Mesothelial cell of epicardium (in vitro differentiated cells): ENCODE results near the gene CSNK1D. TPM values are rescaled to one million over a fixed set of nuclear protein-coding genes. Genes with fewer than 3 reads are reported as not detected.
"Not testable (repeated sequence)": the region's sequence is repeated elsewhere in the genome, so short reads cannot be mapped to it uniquely, and the experiment has no call there.

Experiments used
- DNase-seq, 2 experiments: peaks; one replicate each; pipeline ENCODE4 v3.0.0; 2021; ENCODE audit warnings: low spot score in 2 of 2; ENCODE audit not compliant: unreplicated experiment in 2 of 2
- H3K27ac Mint-ChIP-seq: 2 replicates; pipeline ENCODE4 v1.8.0; 2021; ENCODE audit warnings: mixed read lengths
- H3K27me3 Mint-ChIP-seq: 2 replicates; pipeline ENCODE4 v1.8.0; 2021; ENCODE audit warnings: low read depth, mixed read lengths
- H3K36me3 Mint-ChIP-seq: 2 replicates; pipeline ENCODE4 v1.8.0; 2021; ENCODE audit warnings: mixed read lengths
- H3K4me1 Mint-ChIP-seq: 2 replicates; pipeline ENCODE4 v1.8.0; 2021; ENCODE audit warnings: mixed read lengths
- H3K4me3 Mint-ChIP-seq: 2 replicates; pipeline ENCODE4 v1.8.0; 2021; ENCODE audit warnings: mild to moderate bottlenecking, moderate library complexity, mixed read lengths
- H3K9me3 Mint-ChIP-seq: 2 replicates; pipeline ENCODE4 v1.8.0; 2021; ENCODE audit warnings: mixed read lengths
- total RNA-seq: library from RNA; stranded (reverse); gene quantifications from 3 replicates; pipeline ENCODE4 v1.2.1, GENCODE V29; 2021
- TF ChIP-seq, protein P1 (sequence below): fragments of 200-600 bp; sonication (generic); IDR thresholded peaks from one replicate; pipeline ENCODE4 v1.5.0; 2021; ENCODE audit warnings: antibody characterized with exemption; ENCODE audit not compliant: unreplicated experiment

Gene CSNK1D
- total RNA-seq, 1 donor from 2014 or later, result 204 TPM

DNA sequence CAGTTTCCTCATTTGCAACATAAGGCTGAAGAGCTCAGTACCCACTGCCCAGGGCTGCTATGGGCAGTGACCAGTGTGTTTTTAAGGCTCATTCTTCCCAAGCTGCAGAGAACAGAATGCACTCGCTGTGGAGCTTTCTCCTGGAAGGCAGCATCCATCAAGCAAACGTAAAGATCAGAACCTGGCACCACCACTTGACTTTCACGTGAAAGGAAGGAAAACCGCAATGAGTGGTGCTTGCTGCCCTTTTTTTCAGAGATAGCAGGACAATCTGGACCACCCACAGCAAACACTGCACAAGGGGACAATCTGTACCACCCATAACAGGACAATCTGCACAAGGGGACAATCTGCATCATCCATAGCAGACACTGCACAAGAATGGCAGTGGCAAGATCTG, 11.2 kb downstream of the CSNK1D start:
- no peak for DNase-seq
- H3K4me3 Mint-ChIP-seq, result no peak overlapping the region
- H3K27me3 Mint-ChIP-seq, result no peaks in the 10 kb centered on the region

DNA sequence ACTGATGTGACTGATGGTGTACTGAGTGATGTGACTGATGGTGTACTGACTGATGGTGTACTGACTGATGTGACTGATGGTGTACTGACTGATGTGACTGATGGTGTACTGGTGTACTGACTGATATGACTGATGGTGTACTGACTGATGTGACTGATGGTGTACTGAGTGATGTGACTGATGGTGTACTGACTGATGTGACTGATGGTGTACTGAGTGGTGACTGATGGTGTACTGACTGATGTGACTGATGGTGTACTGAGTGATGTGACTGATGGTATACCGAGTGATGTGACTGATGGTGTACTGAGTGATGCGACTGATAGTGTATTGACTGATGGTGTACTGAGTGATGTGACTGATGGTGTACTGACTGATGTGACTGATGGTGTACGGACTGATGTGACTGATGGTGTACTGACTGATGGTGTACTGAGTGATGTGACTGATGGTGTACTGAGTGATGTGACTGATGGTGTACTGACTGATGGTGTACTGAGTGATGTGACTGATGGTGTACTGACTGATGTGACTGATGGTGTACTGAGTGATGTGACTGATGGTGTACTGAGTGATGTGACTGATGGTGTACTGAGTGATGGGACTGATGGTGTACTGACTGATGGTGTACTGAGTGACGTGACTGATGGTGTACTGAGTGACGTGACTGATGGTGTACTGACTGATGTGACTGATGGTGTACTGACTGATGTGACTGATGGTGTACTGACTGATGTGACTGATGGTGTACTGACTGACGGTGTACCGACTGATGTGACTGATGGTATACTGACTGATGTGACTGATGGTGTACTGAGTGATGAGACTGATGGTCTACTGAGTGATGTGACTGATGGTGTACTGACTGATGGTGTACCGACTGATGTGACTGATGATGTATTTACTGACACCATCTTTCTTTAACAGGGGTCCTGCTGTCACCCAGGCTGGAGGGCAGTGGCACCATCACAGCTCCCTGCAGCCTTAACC, 13.2 kb downstream of the CSNK1D start:
- not testable (repeated sequence) for H3K9me3 Mint-ChIP-seq, H3K4me1 Mint-ChIP-seq, H3K27ac Mint-ChIP-seq, DNase-seq, H3K4me3 Mint-ChIP-seq, H3K27me3 Mint-ChIP-seq
- H3K36me3 Mint-ChIP-seq, result peaks cover 62% of the 10 kb centered on the region

More for the DNA sequence above, 11.2 kb downstream of the CSNK1D start:
- H3K36me3 Mint-ChIP-seq, result peaks cover 53% of the 10 kb centered on the region
- H3K4me1 Mint-ChIP-seq, result peaks cover 4% of the 10 kb centered on the region
- TF ChIP-seq, protein P1, sequence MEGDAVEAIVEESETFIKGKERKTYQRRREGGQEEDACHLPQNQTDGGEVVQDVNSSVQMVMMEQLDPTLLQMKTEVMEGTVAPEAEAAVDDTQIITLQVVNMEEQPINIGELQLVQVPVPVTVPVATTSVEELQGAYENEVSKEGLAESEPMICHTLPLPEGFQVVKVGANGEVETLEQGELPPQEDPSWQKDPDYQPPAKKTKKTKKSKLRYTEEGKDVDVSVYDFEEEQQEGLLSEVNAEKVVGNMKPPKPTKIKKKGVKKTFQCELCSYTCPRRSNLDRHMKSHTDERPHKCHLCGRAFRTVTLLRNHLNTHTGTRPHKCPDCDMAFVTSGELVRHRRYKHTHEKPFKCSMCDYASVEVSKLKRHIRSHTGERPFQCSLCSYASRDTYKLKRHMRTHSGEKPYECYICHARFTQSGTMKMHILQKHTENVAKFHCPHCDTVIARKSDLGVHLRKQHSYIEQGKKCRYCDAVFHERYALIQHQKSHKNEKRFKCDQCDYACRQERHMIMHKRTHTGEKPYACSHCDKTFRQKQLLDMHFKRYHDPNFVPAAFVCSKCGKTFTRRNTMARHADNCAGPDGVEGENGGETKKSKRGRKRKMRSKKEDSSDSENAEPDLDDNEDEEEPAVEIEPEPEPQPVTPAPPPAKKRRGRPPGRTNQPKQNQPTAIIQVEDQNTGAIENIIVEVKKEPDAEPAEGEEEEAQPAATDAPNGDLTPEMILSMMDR, result no peak
- no peak overlapping the region for H3K27ac Mint-ChIP-seq
- H3K9me3 Mint-ChIP-seq, result no peaks in the 10 kb centered on the region

DNA sequence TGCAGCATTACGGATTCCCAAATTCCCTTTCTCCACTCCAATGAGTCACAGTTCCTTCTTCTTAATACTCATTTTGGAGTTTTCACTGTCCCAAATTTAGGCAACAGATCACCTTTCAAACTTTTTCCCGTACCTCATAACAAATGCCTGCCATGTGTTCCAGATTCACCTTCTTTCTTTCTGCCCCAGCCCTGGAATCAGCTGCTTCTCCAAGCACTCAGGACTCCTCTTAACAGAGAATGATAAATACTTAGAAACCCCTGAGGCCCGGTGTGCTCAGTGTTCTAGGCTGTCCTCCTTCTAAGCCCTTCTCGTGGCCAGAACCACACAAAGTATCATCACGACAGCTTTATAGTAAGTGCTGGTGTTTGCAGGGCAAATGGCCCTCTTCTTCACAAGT, 14.9 kb downstream of the CSNK1D start:
- DNase-seq, result no peak
- Mint-ChIP-seq H3K4me3 (no peak overlapping the region), H3K27me3 (no peaks in the 10 kb centered on the region), H3K9me3 (no peaks in the 10 kb centered on the region), H3K4me1 (peaks cover 5% of the 10 kb centered on the region), H3K36me3 (peaks cover 54% of the 10 kb centered on the region), H3K27ac (peak overlapping the region; percentile 1)
- TF ChIP-seq, protein P1, result no peak

DNA sequence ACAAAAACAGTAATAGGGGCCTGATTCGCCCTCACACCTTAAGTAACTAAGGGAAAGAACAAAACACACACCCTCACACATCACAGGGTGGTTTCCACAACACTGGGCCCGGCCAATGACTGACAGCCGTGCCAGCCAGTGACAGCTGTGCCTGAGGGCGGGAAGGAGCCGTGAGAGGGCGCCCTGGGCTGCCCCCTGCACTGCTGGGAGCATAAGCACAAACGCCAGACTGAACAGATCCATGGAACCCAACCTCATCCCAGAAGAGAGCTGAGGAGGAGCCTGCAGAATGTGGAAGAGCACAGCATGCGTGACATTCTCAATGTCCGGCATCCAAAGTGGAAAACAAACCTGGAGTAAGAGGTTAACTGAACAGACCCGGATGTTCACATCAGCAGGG, 16.0 kb downstream of the CSNK1D start:
- no peak for DNase-seq
- H3K27ac Mint-ChIP-seq, result peak overlapping the region; percentile 59
- TF ChIP-seq, protein P1, result no peak
- no peaks in the 10 kb centered on the region for H3K9me3 Mint-ChIP-seq
- H3K4me1 Mint-ChIP-seq, result peaks cover 5% of the 10 kb centered on the region
- H3K36me3 Mint-ChIP-seq, result peaks cover 60% of the 10 kb centered on the region
- no peaks in the 10 kb centered on the region for H3K27me3 Mint-ChIP-seq
- no peak overlapping the region for H3K4me3 Mint-ChIP-seq

DNA sequence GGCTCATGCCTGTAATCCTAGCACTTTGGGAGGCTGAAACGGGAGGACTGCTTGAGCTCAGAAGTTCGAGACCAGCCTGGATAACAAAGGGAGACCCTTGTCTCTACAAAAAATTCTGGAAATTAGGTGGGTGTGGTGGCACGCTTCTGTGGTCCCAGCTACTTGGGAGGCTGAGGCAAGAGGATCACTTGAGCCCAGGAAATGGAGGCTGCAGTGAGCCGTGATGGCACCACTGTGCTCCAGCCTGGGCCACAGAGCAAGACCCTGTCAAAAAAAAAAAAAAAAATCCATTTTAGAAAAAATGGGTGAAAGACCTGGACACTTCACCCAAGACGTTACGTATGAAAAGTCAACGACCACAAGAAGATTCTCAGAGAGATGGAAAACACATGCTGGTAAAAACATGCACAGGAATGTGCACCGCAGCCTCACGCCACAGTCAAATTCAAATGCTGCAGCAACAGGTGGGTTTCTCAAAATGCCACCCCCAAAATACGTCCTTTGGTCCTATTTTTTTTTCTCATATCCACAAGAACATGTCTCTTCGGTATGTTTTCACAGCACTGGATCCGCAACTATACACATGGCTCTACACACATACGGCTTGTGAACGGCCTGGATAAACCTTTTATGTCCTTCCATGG, 17.1 kb downstream of the CSNK1D start:
- no peaks in the 10 kb centered on the region for H3K9me3 Mint-ChIP-seq
- TF ChIP-seq, protein P1, result no peak
- peaks cover 5% of the 10 kb centered on the region for H3K4me1 Mint-ChIP-seq
- no peak for DNase-seq
- no peaks in the 10 kb centered on the region for H3K27me3 Mint-ChIP-seq
- H3K4me3 Mint-ChIP-seq, result no peak overlapping the region
- peaks cover 57% of the 10 kb centered on the region for H3K36me3 Mint-ChIP-seq
- no peak overlapping the region for H3K27ac Mint-ChIP-seq
